Activated T-cell treated with anti-CD3 and anti-CD28 coated beads for 1 hour (primary cell): ENCODE data around the gene PSMC2.

Source experiments
- DNase-seq: peaks from one replicate; pipeline ENCODE4 v3.0.0-alpha.2; 2020; ENCODE audit warnings: low read depth

PSMC2 gene

GRCh38 chr7:103347507-103348267 lies at the start of gene PSMC2:
PSMC2 (plus strand) TSS chr7:103347643; CDS start chr7:103347712, 69 bp downstream.
- peak; percentile 66 for DNase-seq

GRCh38 chr7:103297837-103298179 lies 49.6 kb upstream of the PSMC2 start:
- DNase-seq = no peak

GRCh38 chr7:103299660-103300059 lies 47.8 kb upstream of the PSMC2 start:
- no peak for DNase-seq

- no peak for DNase-seq
These were observed 46.0 kb upstream of the PSMC2 start for GRCh38 chr7:103301441-103301840.

GRCh38 chr7:103307503-103308231 lies 39.8 kb upstream of the PSMC2 start:
- no peak for DNase-seq

GRCh38 chr7:103314852-103315251 lies 32.6 kb upstream of the PSMC2 start:
- DNase-seq = no peak

GRCh38 chr7:103316380-103316941 lies 31.0 kb upstream of the PSMC2 start:
- DNase-seq = no peak

GRCh38 chr7:103317009-103317408 lies 30.4 kb upstream of the PSMC2 start:
- no peak for DNase-seq

GRCh38 chr7:103325744-103326143 lies 21.7 kb upstream of the PSMC2 start:
- DNase-seq = no peak

- DNase-seq = no peak
These were observed 10.7 kb upstream of the PSMC2 start for GRCh38 chr7:103336761-103337160.

- no peak for DNase-seq
These were observed 8.6 kb upstream of the PSMC2 start for GRCh38 chr7:103338864-103339263.

- no peak for DNase-seq
These were observed 6.0 kb upstream of the PSMC2 start for GRCh38 chr7:103341466-103341865.

GRCh38 chr7:103343332-103343731 lies 4.1 kb upstream of the PSMC2 start:
- no peak for DNase-seq

- DNase-seq = no peak
These were observed 3.5 kb upstream of the PSMC2 start for GRCh38 chr7:103343758-103344452.

GRCh38 chr7:103344453-103345149 lies 2.8 kb upstream of the PSMC2 start, which contains the start of gene DNAJC2:
DNAJC2 (minus strand) TSS chr7:103344767; CDS start chr7:103344622, 145 bp downstream.
- peak; percentile 77 for DNase-seq

- DNase-seq = no peak
These were observed 1.0 kb upstream of the PSMC2 start for GRCh38 chr7:103346396-103346795.

GRCh38 chr7:103348452-103348851 lies 1.0 kb downstream of the PSMC2 start:
- DNase-seq = no peak

GRCh38 chr7:103348959-103349358 lies 1.5 kb downstream of the PSMC2 start:
- no peak for DNase-seq

- DNase-seq = no peak
These were observed 2.4 kb downstream of the PSMC2 start for GRCh38 chr7:103349805-103350204.

- DNase-seq = no peak
These were observed 22.0 kb downstream of the PSMC2 start for GRCh38 chr7:103369432-103369831.

- DNase-seq = no peak
These were observed 26.6 kb downstream of the PSMC2 start for GRCh38 chr7:103373866-103374643.
